HG02970 (cell line): ENCODE results near the gene GRM4.

ENCODE experiments used
- ATAC-seq: cut with Tn5 transposase; IDR thresholded peaks from one replicate; pipeline ENCODE4 v1.9.1; 2021; ENCODE audit warnings: mild to moderate bottlenecking, moderate library complexity, moderate number of reproducible peaks; ENCODE audit not compliant: unreplicated experiment, low FRiP score

Gene GRM4

GRCh38 chr6:34158876-34159275 is 13.0 kb upstream of the GRM4 start:
- ATAC-seq = no peak

- no peak for ATAC-seq
Observed at GRCh38 chr6:34157851-34158250, 12.0 kb upstream of the GRM4 start.

GRCh38 chr6:34157236-34157830 is 11.4 kb upstream of the GRM4 start:
- ATAC-seq = no peak

GRCh38 chr6:34155471-34156300 is 9.8 kb upstream of the GRM4 start:
- no peak for ATAC-seq

- no peak for ATAC-seq
Observed at GRCh38 chr6:34154668-34155447, 9.0 kb upstream of the GRM4 start.

- ATAC-seq = no peak
Observed at GRCh38 chr6:34152806-34153520, 7.1 kb upstream of the GRM4 start.

- ATAC-seq = no peak
Observed at GRCh38 chr6:34152042-34152524, 6.2 kb upstream of the GRM4 start.

- no peak for ATAC-seq
Observed at GRCh38 chr6:34151321-34152041, 5.6 kb upstream of the GRM4 start.

- ATAC-seq = no peak
Observed at GRCh38 chr6:34150766-34151165, 4.9 kb upstream of the GRM4 start.

GRCh38 chr6:34149831-34150400 is 4.0 kb upstream of the GRM4 start:
- no peak for ATAC-seq

GRCh38 chr6:34149452-34149810 is 3.5 kb upstream of the GRM4 start:
- no peak for ATAC-seq

- ATAC-seq = no peak
Observed at GRCh38 chr6:34148631-34149451, 3.0 kb upstream of the GRM4 start.

- no peak for ATAC-seq
Observed at GRCh38 chr6:34147906-34148630, 2.2 kb upstream of the GRM4 start.

- no peak for ATAC-seq
Observed at GRCh38 chr6:34146801-34147592, 1.1 kb upstream of the GRM4 start.

- no peak for ATAC-seq
Observed at GRCh38 chr6:34145161-34146020, 496 bp downstream of the GRM4 start.

- no peak for ATAC-seq
Observed at GRCh38 chr6:34144581-34145160, 1.2 kb downstream of the GRM4 start.
